Tibial nerve (tissue), 3 donors: ENCODE data around the gene SECISBP2L.

Experiments used
- POLR2A ChIP-seq, 2 donors: fragments of 450-650 bp; IDR thresholded peaks; one replicate each; pipeline ENCODE4 v1.6.1; 2017; ENCODE audit warnings: antibody characterized with exemption in 2 of 2, mild to moderate bottlenecking in 2 of 2, moderate library complexity in 2 of 2
- TF ChIP-seq, protein P1 (sequence below), 5 experiments: fragments of 200-600 bp in 3 of 5; fragments of 450-650 bp in 2 of 5; sonication (generic) in 3 of 5; IDR thresholded peaks; one replicate each; pipeline ENCODE4 v1.5.1; 2016 to 2019; ENCODE audit warnings: antibody characterized with exemption in 5 of 5, mild to moderate bottlenecking in 3 of 5, moderate library complexity in 2 of 5

DNA sequence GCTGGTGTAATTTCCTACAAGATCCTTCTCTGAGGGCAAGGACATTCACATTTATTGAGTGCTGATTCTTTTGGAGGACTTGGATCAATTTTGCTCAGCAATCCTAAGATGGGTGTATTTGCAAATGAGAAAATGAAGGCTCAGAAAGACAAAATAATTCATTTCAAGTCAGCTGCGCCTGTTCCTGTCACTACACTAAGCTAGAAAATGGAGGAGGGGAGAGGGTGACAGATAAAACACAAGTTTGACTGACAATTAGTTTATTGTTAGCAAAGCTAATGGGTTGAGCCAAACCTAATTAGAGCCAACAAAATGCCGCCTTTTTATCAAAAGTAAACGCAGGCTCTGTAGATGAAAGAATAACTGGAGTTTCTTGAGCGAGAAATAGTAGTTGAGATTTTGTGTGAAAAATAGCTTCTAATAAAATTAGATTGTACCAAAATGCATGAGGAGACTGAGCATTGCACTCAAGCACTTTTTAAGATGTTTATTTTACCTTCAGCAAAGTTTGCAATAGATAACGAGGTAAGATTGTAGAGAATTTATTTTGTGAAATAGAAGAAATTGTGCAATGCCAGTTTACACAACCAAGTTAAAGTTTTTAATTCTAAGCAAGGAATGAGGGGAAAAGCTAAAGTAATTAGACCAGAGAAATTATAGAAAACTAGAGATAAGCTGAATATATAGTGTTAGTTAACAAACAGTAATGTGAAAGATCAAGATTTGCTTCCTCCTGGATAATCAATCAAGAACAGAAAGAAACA lies 39.6 kb upstream of the SECISBP2L start:
- TF ChIP-seq POLR2A (IDR thresholded peaks at IDR 0.05), result no peak
- TF ChIP-seq, protein P1, sequence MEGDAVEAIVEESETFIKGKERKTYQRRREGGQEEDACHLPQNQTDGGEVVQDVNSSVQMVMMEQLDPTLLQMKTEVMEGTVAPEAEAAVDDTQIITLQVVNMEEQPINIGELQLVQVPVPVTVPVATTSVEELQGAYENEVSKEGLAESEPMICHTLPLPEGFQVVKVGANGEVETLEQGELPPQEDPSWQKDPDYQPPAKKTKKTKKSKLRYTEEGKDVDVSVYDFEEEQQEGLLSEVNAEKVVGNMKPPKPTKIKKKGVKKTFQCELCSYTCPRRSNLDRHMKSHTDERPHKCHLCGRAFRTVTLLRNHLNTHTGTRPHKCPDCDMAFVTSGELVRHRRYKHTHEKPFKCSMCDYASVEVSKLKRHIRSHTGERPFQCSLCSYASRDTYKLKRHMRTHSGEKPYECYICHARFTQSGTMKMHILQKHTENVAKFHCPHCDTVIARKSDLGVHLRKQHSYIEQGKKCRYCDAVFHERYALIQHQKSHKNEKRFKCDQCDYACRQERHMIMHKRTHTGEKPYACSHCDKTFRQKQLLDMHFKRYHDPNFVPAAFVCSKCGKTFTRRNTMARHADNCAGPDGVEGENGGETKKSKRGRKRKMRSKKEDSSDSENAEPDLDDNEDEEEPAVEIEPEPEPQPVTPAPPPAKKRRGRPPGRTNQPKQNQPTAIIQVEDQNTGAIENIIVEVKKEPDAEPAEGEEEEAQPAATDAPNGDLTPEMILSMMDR (IDR thresholded peaks at IDR 0.05), result no peak
